ENCODE results near the gene SAA2.
"Not testable (repeated sequence)": the region's sequence is repeated elsewhere in the genome, so short reads cannot be mapped to it uniquely, and the experiment has no call there.

SAA2 gene

DNA sequence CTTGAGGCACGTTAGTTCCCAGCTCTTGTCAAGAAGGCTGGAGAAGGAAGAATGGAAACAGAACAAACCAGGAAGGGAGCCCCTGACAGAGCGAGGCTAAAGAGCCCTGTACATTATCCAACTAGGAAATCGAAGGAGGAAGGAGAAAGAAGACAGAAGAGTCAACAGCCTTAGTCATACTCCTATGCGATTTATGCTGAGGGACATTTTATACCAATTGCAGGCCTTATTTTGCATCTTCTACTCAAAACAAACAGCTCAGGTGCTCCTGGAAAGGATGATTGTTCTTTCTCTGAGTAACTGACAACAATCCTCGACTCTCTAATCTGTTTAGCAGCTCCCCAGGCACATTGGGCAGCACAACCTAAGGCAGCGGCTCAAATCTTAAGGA is 1.3 kb downstream of the SAA2 start:
- DNase-seq (ENCODE audit: low spot score) = not testable (repeated sequence)

DNA sequence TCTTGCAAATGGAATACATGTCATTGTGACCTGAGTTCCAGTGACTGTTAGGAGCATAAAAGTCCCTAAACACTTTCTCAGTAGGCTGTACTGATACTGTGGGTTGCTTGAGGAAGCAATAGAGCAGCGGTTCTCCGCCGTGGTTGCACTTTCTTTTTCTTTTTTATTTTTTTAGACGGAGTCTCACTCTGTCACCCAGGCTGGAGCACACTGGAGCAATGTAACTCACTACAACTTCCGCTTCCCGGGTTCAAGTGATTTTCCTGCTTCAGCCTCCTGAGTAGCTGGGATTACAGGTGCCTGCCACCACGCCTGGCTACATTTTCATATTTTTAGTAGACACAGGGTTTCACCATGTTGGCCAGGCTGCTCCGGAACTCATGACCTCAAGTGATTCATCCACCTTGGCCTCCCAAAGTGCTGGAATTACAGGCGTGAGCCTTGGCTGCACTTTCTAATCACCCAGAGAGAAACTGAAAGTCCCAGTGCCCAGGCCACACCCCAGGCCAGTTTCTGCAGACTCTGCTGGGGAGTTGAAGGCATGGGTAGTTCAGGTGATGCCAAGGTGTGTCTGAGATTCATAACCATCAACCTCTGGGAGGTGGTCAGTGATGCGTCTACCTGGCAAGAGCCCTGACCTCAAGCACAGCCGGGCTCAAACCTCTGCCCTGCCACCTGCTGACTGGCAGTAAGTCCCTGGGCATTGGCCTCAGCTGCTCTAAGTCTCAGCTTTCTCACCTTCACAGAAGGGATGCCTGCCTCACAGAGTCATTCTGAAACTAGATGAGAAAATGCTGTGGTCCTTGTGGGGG is 1.9 kb downstream of the SAA2 start:
- DNase-seq (ENCODE audit: low spot score) = not testable (repeated sequence)

DNA sequence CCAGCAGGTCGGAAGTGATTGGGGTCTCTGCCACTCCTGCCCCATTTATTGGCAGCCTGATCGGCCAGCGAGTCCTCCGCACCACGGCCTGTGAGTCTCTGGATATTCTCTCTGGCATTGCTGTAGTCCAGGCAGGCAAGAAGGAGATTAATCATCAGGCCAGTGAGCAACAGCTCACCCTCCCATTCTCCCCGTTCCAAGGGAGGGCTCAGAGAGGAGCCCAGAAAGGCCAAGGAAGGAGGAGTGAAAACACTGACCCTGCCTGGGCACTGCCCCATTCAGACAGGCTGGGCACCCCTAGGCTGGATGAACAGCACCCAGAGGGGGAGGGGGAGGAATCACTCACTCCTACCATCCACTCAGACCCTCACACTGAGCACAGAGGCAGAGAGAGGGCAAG is 3.1 kb downstream of the SAA2 start:
- no peak for DNase-seq (ENCODE audit: low spot score)

DNA sequence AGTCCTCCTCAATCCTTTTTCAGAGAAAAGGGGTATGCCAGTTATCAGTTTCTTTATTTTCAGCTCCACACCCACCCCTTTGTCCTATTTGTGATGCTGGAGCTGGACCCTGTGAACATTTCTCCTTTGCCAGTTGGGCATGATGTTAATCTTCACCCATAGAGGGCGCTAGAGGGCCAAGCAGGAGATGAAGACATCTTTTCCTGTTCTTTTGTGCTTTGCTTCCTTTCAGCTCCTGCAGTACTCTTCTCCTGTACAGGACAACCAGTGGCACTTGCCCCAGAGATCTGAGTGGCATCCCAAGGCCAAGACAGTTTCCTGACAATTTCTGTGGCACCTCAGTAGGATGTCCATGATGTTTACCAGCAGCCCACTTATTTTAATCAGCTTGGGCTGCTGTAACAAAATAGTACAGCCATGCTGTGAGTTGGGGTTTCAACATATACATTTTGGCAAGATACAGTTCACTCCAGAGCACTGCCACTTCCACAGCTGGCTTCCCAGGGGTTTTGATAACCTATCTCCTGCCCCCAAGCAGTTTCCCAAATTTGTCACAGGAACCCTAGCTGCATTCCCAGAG is 4.6 kb downstream of the SAA2 start:
- peak; percentile 33 for DNase-seq (ENCODE audit: low spot score)

DNA sequence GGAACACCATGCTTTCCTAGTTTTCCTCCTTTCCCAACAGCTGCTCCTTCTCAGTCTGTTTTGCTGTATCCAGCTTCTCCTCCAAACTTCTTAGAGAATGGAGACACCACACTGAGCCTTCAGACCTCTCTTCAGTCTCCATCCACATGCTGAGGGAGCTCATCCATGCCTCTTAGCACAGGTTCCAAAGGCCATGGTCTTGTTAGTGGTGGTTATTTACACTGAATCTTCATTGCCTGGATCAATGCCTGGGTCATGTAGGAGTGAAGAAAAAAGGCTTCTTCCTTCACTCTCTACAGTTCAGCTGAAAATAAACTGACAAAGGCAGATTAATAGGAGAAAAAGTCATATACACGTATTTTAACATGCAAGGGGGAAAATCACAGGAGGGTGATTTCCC is 8.8 kb downstream of the SAA2 start:
- no peak for DNase-seq (ENCODE audit: low spot score)

DNA sequence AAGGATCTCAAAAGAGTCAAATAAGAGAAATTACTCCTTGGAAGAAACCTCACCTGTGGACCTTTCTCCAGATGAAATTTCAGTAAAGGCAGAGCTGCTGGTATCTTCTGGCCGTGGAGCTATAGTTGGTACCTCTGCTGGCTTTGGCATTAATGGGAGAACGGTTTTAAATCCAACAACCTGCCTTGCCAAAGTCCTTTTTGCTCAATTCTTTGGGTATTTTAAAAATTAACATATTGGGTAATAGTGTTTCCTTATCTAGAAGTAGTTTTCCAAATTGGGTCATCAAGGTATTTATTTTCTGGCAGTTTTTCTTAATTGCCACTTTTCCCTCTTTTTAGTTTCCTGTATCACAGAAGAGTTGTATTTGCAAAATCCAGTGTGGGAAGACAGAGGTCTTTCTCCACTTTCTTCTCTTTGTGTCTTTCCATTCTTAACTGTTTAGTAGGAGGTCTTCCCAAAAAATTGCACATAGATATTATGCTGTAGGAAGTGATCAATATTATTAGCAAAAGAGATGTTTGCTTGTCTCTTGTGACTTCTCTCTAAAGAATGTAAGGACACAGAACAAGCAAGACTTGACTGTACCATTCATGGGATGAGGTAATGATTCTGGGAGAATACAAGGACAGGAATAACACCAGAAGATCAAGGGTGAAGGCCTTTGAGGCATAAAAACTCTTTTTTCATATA is 11.7 kb downstream of the SAA2 start, which contains the start of gene SAA4:
SAA4 (minus strand) TSS at position 139 of the 693 bp plus-strand sequence. CDS start 876 bp downstream, outside the sequence.
- no peak for DNase-seq (ENCODE audit: low spot score)

DNA sequence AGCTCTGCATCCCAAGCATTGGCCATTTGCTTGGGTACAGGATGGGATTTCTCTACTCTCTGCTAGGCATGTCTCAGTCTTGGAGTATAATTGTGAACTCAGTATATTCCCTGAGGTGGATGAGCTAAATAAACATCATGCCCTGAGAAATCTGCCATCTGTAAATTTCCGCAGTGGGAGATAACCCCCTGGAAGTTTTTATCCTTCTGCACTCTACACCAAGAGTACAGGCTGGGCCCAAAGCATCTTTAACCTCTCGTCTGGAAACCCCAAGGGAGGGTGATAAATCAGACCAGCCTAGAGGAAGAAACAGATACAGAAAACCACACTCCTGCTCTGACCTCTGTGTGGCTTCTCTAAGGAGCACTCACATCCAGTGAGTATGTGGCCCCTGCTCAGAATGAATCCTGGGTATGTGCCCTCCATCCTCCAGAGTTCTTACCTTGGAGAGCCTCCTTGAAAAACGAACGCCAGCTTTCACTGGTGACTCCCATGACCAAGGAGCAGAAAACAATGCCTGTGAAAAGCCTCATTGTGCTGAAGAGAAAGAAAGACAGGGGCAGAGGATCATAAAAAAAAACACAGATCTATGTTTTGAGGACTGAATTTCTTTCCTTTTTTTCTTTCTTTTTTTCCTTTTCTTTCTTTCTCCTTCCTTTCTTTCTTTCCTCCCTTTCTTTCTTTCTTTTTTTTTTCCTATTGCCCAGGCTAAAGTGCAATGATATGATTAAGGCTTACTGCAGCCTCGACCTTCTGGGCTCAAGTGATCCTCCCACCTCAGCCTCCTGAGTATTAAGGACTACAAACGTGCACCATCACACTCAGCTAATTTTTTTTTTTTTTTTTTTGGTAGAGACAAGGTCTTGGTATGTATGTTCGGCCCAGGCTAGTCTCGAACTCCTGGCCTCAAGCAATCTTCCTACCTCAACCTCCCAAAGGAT is 12.8 kb downstream of the SAA2 start:
- no peak for DNase-seq (ENCODE audit: low spot score)

DNA sequence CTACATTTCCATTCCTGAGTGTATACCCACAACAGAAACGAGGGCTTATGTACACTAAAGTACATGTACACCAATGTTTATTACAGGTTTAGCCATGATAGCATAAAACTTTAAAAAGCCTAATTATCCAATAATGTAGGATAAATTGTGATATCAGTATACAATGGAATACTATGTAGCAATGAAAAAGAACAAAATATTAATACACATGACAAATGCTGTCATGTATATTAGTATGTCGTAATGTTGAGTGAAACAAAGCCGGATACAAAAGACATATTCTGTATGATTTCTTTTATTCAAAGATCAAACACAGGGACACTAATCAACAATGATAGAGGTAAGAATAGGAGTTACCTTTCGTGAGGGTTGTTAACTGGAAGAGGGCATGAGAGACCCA is 14.6 kb downstream of the SAA2 start:
- no peak for DNase-seq (ENCODE audit: low spot score)

DNA sequence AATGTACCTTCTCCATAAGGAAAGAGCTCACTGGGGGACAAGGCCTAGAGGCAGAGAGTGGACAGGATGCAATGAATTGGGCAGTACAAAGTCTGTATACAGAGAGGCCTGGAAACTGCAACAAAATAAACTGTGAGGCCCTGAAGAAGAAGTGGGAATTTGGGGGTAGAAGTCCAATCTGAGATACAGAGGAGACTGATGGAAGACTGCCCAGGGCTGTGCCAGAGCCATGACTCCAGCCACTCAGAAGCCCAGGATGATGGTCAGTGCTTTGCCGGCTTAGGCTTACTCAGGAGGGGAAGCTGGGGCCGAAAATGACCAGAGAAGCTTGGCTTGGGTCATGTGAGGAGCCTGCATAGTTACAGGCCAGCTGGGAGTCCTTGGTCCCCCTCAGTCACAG is 17.6 kb downstream of the SAA2 start:
- no peak for DNase-seq (ENCODE audit: low spot score)

DNA sequence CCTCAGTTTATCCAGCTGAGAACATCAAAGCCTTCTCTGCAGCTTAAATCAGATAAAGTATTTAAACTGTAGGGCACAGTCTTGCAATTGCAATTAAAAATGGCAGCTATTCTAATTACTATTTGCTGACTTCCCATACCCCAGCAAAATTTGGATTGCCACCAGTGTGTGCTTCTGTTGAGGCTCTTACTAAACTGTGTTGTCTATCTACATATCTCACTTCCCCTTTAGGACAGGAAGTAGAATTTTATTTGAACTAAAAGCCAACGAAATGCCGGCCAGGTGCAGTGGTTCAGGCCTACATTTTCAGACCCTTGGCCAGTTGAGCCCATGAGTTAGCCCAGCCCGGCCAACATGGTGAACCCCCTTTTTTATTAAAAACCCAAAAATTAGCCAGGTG is 19.0 kb downstream of the SAA2 start:
- no peak for DNase-seq (ENCODE audit: low spot score)

DNA sequence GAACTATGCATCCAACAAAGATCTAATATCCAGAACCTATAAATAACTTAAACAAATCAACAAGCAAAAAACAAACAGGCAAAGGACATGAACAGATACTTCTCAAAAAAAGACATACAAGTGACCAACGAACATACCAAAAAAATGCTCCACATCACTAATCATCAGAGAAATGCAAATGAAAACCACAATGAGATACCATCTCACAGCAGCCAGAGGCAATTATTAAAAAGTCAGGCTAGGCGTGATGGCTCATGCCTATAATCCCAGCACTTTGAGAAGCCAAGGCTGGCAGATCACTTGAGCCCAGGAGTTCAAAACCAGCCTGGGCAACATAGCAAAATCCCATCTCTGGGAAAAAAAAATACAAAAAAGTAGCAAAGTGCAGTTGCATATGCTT is 22.6 kb downstream of the SAA2 start:
- no peak for DNase-seq (ENCODE audit: low spot score)

DNA sequence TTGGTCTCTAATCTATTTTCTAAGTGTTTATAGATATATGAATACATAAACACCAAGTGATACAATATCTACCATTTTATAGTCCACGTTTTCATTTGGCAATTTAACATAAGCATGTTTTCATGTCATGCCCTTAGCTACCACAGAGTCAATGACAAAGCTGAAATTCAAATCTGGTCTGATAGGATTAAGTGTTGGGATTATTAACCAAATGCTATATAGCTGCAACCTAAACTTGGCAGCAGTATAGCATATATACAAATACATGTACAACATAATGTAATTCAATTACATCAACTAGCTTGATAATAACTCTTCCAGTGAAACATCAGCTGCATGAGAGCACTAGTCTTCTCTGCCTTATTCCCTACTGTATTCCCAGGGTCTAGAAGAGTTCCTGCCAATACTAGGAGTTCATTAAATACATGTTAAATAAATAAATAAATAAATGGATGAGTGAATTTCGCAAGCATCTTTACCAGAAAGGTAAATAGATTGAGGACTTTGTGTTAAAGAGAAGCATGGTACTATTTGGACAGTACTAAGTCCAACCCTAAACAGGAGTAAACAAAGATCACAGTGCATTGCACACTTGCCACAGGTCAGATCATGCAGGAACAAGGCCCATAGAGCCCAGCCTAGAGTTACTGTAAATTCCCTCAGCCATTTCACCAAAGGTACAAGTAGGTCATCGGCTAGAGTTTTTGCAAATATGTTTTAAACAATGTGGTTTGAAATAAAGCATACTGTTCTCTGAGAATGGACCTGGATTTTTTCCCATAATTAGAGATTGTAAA is 24.7 kb downstream of the SAA2 start:
- DNase-seq (ENCODE audit: low spot score) = no peak

DNA sequence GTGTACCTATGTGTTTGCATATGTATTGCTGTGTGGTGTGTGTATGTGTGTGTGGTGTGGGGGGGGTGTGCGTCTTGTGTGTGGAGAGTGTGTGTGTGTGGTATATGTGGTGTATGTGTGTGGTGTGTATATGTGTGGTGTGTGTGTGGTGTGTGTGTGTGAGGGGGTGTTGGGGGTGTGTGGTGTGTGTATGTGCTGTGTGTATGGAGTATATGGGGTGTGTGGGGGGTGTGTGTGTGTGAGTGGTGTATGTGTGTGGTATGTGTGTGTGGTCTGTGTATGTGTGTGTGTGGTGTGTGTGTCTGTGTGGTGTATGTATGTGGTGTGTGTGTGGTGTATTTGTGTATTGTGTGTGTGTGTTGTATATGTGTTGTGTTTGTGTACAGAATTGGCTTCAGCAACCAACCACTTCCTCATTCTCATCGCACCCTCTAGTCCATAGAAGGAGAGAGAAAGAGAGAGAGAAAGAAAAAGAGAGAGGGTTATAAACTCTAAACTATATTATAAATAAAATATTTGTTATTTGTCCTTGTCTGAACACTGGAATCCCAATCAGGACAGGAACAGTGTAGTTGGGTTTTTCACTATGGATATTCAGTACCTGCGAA is 25.6 kb downstream of the SAA2 start:
- DNase-seq (ENCODE audit: low spot score) = no peak

DNA sequence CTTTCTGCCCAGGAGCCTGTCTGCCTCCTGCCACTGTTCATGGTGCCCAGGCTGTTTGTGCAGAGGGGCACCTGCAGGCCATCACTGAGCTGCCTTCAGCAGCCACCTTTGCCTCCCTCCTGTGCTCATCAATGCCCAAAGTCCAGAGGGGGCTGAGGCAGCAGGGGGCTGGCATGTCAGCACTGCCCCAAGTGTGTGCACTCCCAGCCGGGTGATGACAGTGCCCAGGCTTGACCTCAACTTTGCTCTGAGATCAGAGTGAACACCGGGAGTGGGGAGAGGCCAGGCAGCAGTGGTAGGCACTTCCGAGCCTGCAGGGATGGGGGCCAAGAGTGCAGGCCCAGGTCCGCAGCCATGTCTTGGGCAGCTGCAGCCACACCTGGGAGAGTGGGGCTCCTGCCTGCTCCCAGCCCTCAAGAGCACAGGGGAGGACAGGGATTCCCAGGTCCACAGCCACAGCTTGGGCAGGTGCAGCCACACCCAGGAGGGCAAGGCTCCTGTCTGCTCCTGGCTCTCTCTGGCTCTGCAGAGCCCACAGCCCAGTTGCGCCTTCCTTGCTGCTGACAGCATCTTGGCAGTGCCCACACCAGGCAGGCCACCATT is 27.1 kb downstream of the SAA2 start:
- no peak for DNase-seq (ENCODE audit: low spot score)

DNA sequence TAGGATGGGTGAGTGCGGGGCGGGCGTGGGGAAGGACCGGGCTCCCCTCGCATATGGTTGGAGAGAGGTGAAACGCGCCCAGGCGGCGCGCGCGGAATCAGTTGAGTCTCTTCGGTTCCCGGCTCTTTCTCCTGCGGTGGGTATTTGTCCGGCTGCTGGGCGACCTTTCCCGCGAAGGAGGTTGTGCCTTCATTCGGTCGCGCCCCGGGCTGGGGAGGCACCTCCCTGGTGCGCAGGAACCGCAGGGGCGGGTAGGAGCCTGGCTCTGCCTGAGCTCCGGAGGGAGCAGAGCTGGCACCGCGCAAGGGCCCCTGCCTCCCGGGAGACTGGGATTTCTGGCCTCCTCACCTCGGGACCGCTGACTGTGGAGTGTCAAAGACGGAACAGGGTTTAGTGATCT is 39.4 kb downstream of the SAA2 start:
- DNase-seq (ENCODE audit: low spot score) = no peak

DNA sequence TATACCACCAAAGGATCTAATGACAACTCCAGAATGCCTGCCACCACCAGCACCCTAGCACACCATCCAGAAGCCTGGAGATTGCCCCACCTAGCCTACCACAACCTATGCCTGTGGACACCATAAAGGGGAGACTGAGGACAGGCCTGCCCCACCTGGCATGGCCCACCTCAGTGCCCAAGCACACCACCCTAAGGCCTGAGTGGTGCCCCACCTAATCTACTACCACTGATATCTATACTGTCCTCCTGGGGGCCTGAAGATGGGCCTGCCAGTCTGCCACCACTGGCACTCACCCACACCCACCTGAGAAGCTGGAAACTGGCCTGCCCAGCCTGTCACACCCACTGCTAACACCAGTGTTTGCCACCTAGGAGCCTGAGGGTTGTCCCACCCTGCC is 43.7 kb downstream of the SAA2 start:
- DNase-seq (ENCODE audit: low spot score) = no peak

DNA sequence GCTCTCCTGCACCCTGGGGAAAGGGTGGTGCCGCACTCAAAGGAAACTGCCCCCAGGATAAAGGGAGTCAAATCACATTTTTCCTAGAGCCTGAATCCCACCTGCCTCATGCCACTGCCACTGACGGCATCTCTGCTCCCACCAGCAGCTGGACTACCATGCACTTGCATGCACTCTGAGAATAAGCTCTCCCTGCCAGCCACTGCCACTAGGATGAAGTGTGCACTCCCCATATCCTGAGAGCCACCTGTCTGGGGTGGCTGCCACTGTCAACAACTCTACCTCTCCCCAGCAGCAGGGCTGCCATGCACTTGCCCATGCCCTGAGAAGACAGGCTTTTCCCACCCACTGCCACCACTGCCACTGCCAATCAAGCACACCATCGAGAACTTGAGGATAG is 44.2 kb downstream of the SAA2 start:
- DNase-seq (ENCODE audit: low spot score) = no peak

DNA sequence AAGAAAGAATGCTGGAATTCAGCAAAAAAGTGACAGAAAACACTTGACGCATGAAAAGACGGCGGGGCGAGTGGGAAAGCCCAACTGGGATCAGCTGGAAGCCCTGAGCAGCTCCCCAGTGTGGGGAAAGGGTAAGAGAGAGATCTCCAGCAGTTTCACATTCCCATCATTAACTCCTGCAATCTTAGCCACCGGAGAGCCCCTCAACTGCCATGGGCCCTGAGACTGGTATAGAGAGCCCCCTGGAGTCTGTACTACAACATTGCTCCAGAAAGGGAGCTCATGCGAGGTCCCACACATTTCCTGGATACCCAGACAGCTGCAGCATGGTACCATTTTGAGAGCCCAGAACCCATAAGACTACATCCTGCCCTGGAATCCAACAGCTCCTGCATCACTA is 44.7 kb downstream of the SAA2 start:
- no peak for DNase-seq (ENCODE audit: low spot score)

DNA sequence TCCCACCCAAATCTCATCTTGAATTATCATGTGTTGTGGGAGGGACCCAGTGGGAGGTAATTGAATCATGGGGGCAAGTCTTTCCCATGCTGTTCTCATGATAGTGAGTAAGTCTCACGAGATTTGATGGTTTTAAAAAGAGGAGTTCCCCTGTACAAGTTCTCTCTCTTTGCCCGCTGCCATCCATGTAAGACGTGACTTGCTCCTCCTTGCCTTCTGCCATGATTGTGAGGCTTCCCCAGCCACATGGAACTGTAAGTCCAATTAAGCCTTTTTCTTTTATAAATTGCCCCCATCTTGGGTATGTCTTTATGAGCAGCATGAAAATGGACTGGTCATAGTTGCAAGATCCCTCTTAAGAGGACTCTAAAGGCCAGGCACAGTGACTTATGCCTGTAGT is 50.7 kb downstream of the SAA2 start:
- DNase-seq (ENCODE audit: low spot score) = not testable (repeated sequence)

DNA sequence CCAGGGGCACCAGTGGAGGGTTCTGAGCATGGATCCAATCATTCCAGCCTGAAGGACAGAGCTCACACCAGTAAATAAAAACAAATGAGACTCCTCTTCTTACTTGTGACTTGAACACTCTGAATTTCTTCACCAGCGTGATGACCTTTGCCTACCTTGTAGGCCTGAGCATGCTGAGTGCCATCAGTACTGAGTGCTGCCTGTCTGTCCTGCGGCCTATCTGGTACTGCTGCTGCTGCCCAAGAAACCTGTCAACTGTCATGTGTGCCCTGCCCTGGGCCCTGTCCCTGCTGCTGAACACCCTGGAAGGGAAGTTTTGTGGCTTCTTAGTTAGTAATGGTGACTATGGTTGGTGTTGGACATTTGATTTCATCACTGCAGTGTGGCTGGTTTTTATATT is 51.9 kb downstream of the SAA2 start:
- no peak for DNase-seq (ENCODE audit: low spot score)

Measured in Ammon's horn (tissue), 1 donor.